ENCODE measurements around the gene TOR3A.

DNA sequence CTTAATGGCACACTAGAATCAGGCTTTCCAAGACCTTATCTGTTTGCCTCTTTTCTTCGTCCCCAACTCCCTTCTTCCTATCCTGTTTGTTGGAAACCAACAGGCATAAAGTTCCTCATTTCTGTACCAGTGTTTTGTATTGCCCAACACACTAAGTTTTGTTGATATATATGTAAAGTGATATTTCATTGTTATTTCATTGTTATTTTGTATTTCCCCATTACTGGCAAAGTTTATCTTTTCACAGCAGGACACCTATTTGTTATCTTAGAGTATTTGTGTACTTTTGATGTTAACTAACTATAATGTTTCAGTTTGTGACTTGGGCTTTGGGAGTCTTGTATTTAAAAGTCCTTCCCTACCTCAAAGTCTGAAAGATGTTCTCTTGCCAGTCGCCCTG is 29.1 kb upstream of the TOR3A start:
- TF ChIP-seq, protein P1, sequence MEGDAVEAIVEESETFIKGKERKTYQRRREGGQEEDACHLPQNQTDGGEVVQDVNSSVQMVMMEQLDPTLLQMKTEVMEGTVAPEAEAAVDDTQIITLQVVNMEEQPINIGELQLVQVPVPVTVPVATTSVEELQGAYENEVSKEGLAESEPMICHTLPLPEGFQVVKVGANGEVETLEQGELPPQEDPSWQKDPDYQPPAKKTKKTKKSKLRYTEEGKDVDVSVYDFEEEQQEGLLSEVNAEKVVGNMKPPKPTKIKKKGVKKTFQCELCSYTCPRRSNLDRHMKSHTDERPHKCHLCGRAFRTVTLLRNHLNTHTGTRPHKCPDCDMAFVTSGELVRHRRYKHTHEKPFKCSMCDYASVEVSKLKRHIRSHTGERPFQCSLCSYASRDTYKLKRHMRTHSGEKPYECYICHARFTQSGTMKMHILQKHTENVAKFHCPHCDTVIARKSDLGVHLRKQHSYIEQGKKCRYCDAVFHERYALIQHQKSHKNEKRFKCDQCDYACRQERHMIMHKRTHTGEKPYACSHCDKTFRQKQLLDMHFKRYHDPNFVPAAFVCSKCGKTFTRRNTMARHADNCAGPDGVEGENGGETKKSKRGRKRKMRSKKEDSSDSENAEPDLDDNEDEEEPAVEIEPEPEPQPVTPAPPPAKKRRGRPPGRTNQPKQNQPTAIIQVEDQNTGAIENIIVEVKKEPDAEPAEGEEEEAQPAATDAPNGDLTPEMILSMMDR (conservative IDR thresholded peaks at IDR 0.05 in 1 of 2, IDR thresholded peaks at IDR 0.05 in 1 of 2; ENCODE audit: low read depth in 1 of 2, low read length in 2 of 2) = no peak
- TF ChIP-seq EZH2 (IDR thresholded peaks at IDR 0.05; ENCODE audit: low read length, missing control alignments) = no peak
